Fibroblast of skin of abdomen (primary cell): ENCODE measurements around the gene DUS1L.

Experiments used
- DNase-seq: peaks from one replicate; pipeline ENCODE4 v3.0.0-alpha.2; 2013

The DUS1L gene

DNA sequence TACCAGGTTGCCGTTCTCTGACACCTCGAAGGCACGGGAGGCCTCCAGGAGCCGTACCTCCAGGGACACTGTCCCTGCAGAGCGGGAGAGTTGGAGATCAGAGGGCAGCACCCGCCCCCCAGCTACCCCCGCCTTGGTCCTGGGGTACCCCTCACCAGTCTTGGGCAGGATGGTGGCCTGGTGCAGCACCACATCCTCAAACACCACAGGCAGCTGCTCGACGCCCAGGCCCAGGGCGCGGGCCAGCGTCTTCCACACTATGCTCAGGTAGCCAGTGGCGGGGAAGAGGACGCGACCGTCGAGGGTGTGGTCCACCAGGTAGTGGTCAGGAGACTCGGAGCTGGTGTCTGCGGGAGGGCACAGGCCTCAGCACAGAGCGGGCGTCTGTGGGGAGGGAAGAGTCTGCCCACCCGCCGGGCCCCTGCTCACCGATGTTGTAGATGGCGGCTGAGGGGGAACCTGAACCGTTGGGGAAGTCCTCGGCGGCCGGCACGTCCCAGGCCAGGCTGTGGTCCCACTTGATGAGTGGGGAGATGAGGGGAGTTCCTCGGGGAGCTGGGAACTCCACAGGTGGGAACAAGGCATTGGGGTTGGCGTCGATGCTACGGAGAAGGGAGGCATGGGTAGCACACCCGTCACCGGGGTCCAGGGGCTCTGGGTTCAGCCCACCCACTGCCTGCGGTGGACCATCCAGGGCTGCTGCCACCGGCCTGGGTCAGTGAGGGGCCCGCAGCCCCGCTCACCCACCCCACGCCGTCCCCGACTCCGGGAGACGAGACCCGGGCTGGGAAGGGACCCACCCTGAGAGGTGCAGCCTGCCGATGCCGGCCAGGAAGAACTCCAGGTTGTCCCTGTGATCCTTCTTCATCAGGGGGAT, 22.6 kb upstream of the DUS1L start:
- DNase-seq, result no peak

- DNase-seq, result no peak
These were observed 21.6 kb upstream of the DUS1L start for GRCh38 chr17:82086941-82087906.

DNA sequence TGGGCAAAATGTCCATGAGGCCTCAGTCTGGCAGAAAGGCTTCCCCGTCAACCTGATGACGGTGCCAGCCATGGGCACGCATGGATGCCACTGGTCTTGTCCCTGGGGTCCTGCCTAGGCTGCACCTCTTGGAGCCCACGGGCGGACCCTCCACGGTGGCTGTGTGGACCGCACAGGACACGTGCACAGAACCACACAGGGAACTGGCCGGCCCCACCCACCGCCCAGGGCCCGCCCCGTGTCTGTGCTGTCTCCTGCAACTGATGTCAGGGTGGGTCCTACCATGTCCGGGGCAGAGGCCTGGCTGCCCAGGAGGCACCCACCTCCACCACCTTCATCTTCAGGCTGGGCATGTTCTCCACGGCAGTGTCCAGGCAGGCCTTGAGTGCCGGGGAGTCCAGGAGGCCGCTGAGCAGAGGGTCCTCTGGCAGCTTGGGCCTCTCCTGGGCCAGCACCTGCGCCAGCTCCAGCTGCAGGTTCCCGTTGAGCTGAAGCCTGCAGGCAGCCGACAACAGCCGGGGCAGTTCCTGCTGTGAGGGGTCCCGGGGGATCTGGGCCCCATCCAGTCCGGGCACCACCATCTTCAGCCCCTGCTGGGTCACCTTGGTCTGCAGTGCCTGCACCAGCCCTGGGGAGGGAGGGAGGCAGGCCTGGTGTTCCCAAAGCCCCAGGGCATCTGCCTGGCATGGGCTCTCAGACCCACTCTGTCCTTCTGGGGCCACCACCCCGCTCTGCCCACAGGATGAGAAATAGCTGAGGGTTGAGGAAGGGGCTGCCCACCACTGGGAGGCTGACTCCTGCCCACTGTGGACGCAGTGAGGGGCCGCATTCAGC, 20.5 kb upstream of the DUS1L start:
- DNase-seq, result no peak

GRCh38 chr17:82085031-82085861, 19.6 kb upstream of the DUS1L start:
- DNase-seq, result no peak

DNA sequence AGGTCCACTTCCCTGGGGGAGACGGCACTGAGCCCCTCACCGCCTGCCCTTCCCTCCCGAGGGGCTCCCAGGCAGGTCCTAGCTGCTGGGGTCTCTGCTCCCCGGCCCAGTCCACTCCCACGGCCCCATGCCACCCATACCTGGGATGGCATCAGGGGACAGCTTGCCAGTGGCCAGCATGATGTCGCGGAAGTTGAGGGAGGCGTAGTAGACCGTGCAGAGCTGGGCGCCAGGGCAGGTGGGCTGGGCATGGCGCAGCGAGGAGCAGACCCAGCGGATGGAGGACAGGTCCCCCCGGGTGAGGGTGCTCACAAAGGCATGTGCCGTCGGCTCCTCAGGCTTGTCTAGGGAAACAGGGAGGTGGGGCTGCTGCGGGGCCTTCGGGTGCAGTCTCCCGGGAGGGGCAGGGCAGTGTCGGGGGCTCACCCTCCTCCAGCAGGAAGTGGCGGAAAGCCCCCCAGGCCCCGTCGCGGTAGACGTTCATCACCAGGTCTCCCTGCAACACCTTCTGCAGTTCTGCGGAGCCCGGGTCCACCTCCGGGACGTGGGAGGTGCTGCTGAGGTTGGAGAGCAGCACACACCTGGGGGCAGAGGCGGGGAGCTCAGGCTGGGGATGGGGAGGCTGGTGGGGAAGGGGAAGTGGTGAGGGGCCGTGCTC, 18.9 kb upstream of the DUS1L start:
- DNase-seq, result no peak

DNA sequence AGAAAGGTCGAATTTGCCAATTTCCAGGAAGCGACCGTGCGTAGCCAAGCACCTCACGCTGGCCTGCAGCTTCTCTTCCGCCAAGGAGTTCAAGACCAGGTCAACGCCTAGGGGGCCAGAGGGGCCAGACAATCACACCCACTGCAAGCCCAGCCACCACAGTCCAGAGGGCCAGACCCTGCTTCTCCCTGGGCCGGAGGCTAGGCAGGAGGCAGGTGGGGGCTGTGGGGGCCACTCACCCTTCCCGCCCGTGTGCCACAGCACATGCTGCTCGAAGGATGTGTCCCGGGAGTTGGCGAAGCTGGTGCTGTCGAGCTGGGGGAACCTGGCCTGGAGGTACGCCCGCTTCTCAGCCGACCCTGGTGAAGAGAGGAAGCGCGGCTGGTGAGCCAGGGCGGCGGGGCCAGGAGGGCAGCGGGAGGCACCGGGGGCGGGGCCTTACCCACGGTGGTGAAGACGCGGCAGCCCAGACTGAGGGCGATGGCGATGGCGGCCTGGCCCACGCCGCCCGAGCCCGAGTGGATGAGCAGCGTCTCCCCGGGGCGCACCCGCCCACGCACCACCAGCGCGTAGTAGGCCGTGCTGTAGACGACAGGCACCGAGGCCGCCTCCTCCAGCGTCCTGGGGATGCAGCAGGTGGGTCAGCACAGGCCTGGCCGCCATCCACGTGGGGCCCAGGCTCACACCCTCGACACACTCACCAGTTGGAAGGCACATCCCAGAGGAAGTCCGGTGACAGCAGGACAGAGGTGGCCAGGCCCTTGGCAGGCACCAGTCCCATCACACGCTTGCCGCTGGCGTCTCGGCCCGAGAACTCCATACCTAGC, 18.1 kb upstream of the DUS1L start:
- no peak for DNase-seq

DNA sequence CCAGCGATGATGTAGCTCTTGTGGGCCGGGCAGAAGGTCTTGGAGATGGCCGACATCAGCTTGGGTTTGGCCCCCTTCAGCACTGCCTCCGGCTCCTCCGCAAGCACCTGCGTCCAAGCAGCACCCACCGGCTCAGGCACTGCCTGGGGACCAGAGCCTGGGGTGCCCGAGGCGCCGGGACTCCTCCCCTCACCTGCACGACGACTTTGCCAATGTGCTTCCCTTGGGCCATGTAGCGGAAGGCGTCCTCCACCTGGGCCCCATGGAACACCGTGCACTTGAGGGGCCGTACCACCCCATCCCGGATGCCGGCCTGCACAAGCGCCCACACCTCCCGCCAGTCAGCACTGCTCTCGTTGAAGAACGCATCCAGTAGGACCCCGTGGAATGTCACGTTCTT, 17.4 kb upstream of the DUS1L start:
- no peak for DNase-seq

GRCh38 chr17:82082456-82082855, 16.9 kb upstream of the DUS1L start:
- DNase-seq, result no peak

GRCh38 chr17:82081966-82082365, 16.4 kb upstream of the DUS1L start:
- DNase-seq, result no peak

- no peak for DNase-seq
These were observed 15.9 kb upstream of the DUS1L start for GRCh38 chr17:82081546-82081945.

- DNase-seq, result no peak
These were observed 15.3 kb upstream of the DUS1L start for GRCh38 chr17:82080789-82081464.

- no peak for DNase-seq
These were observed 14.6 kb upstream of the DUS1L start for GRCh38 chr17:82080048-82080788.

DNA sequence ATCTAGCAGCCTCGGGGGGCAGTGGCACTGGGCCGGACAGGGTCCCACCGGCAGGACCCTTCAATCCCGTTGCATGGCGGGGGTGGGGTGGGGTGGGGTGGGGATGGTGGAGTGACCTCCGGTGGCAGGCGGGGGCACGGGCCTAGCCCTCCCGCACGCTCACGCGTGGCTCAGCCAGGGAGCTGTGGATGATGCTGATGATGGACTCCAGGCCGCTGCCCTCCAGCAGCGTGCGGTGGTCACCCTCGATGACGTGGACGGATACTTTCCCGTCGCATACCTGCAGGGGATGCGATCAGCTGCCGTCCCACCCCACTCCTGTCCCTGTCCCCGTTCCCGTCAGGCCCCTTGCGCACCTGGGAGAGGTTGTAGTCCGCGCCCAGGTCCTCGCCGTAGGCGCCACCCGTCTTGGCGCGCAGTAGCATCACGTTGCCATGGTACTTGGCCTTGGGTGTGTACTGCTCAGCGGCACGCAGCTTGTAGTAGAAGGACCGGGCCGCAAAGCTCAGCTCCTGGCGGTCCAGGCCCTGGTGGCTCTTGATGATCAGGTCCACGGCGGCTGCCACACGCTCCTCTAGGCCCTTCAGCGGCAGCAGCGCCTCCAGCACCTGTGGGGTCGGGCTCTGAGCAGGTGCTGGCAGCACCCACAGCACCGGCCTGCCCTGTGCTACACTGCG, 13.5 kb upstream of the DUS1L start:
- no peak for DNase-seq

- no peak for DNase-seq
These were observed 12.8 kb upstream of the DUS1L start for GRCh38 chr17:82078433-82078832.

GRCh38 chr17:82077617-82078358, 12.2 kb upstream of the DUS1L start:
- DNase-seq, result no peak

DNA sequence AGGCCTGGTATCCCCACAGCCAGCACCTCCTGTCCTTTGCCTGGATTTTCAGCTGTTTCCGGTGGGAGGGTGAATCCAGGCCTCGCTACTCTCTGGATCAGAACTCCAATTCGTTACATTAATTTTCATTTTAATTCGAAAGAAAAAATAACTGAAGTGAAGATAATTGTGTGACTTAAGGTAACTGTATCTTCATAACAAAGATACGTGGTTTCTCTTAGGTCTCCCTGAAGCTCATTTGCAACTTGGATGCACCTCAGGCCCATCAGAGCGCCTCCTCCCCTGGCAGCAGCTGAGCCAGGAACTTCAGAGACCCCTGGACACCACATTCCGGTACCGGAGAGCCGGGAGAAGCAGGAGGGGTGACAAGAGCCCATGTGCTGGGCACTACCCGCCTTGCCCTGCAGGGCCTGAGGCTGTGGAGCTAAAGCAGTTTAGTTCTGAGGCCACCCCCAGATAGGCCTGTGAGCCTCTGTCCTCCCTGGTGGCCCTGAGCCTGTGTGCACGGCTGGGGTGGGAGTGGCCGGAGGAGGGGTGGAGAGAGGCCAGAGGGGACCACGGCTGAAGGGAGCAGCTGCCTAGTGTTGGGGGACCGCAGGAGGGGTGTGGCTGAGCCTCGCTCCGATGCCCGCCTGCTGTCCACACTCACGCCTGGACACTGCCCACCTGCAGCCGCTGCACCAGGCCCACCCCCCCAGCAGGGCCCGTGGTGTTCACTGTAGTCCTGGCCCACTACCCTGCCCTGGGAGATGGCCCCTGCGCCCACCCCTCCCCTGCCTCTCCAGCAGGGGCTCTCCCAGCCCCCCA, 11.4 kb upstream of the DUS1L start:
- no peak for DNase-seq
